ENCODE measurements around the gene OSBPL10. TPM values are rescaled to one million over a fixed set of nuclear protein-coding genes. Genes with fewer than 3 reads are reported as not detected.

Gene OSBPL10
- total RNA-seq, 2 experiments from 2014 or later = 65.7 to 170 TPM

GRCh38 chr3:31936420-31937060, 44.5 kb downstream of the OSBPL10 start:
- intact Hi-C loops (cut with micrococcal nuclease; ENCODE audit: unreplicated experiment) = no loop called here
- Histone ChIP-seq H3K4me1 (ENCODE audit: insufficient read depth, low read length, poor library complexity, severe bottlenecking) (peaks cover 99% of the 10 kb centered on the region), H3K4me3 (ENCODE audit: low read depth, low read length, poor library complexity, severe bottlenecking) (no peak overlapping the region), H3K9me2 (ENCODE audit: insufficient read depth, low read length) (no peaks in the 10 kb centered on the region), H3K27ac (ENCODE audit: low read depth, low read length, poor library complexity, severe bottlenecking) (peak overlapping the region; percentile 94), H4K20me1 (ENCODE audit: insufficient read depth, low read length) (no peaks in the 10 kb centered on the region), H3K79me2 (ENCODE audit: insufficient read depth, low read depth, low read length) (peaks cover 99% of the 10 kb centered on the region), H3K36me3 (ENCODE audit: insufficient read depth, low read length) (peaks cover 33% of the 10 kb centered on the region), H3K9me3 (ENCODE audit: low read length) (peaks cover 5% of the 10 kb centered on the region; the same call in 1 of the 2 replicates), H3K4me2 (ENCODE audit: low read length) (peak overlapping the region; percentile 75), H2AFZ (ENCODE audit: low read length) (no peak overlapping the region)
- no peak for DNase-seq (ENCODE audit: low spot score)
- BruUV-seq (replicated peaks) = no TSS peak
- ChIA-PET CTCF (ENCODE audit: unreplicated experiment) (no interaction called here), POLR2A (interaction anchor here (0.7 to 1.7 kb wide), 8 partner anchors 11 to 91 kb away, joined by 3 to 6 read pairs (median 4); no protein-coding TSS in a partner anchor)
- TF ChIP-seq, protein P1, sequence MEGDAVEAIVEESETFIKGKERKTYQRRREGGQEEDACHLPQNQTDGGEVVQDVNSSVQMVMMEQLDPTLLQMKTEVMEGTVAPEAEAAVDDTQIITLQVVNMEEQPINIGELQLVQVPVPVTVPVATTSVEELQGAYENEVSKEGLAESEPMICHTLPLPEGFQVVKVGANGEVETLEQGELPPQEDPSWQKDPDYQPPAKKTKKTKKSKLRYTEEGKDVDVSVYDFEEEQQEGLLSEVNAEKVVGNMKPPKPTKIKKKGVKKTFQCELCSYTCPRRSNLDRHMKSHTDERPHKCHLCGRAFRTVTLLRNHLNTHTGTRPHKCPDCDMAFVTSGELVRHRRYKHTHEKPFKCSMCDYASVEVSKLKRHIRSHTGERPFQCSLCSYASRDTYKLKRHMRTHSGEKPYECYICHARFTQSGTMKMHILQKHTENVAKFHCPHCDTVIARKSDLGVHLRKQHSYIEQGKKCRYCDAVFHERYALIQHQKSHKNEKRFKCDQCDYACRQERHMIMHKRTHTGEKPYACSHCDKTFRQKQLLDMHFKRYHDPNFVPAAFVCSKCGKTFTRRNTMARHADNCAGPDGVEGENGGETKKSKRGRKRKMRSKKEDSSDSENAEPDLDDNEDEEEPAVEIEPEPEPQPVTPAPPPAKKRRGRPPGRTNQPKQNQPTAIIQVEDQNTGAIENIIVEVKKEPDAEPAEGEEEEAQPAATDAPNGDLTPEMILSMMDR (conservative IDR thresholded peaks at IDR 0.05; ENCODE audit: low read length) = no peak
- TF ChIP-seq EZH2phosphoT487 (IDR thresholded peaks at IDR 0.05; ENCODE audit: borderline replicate concordance, low read depth, low read length) = no peak

- ChIA-PET POLR2A (interaction anchor here (0.8 to 2.6 kb wide), 9 partner anchors 11 to 36 kb away, joined by 3 to 22 read pairs (median 6); no protein-coding TSS in a partner anchor), CTCF (ENCODE audit: unreplicated experiment) (no interaction called here)
- Histone ChIP-seq H3K9me3 (ENCODE audit: low read length) (no peaks in the 10 kb centered on the region), H3K27ac (ENCODE audit: low read depth, low read length, poor library complexity, severe bottlenecking) (peak overlapping the region; percentile 94), H3K36me3 (ENCODE audit: insufficient read depth, low read length) (peaks cover 22% of the 10 kb centered on the region; the same call in 1 of the 2 replicates), H3K4me1 (ENCODE audit: insufficient read depth, low read length, poor library complexity, severe bottlenecking) (peaks cover 99% of the 10 kb centered on the region), H3K79me2 (ENCODE audit: insufficient read depth, low read depth, low read length) (peaks cover 98% of the 10 kb centered on the region), H3K4me2 (ENCODE audit: low read length) (peak overlapping the region; percentile 75), H4K20me1 (ENCODE audit: insufficient read depth, low read length) (no peaks in the 10 kb centered on the region), H3K4me3 (ENCODE audit: low read depth, low read length, poor library complexity, severe bottlenecking) (peak overlapping the region; percentile 50), H3K9me2 (ENCODE audit: insufficient read depth, low read length) (no peaks in the 10 kb centered on the region), H2AFZ (ENCODE audit: low read length) (no peak overlapping the region)
- no TSS peak for BruUV-seq (replicated peaks)
- no peak for DNase-seq (ENCODE audit: low spot score)
- intact Hi-C loops (cut with micrococcal nuclease; ENCODE audit: unreplicated experiment) = no loop called here
- TF ChIP-seq, protein P1 (conservative IDR thresholded peaks at IDR 0.05; ENCODE audit: low read length) = no peak
- TF ChIP-seq EZH2phosphoT487 (IDR thresholded peaks at IDR 0.05; ENCODE audit: borderline replicate concordance, low read depth, low read length) = no peak
Observed at GRCh38 chr3:31934866-31935265, 46.2 kb downstream of the OSBPL10 start.

DNA sequence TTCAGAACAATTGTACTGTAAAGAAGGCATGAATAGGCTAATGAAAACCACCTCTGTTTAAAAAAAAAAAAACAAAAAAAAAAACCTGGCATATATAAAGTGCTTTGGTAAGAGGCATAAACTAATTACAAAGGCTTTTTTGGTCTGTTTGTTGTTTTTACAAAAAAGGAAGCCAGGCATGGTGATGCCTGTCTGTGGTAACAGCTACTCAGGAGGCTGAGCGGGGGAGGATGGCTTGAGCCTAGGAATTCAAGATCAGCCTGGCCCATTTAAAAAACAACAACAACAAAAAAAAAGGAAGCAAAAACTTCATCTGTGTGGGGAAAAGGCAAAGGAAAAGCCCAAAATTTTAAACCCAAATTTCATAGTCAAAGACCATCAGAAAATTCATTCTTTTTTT, 47.0 kb downstream of the OSBPL10 start:
- Histone ChIP-seq H3K4me2 (ENCODE audit: low read length) (peak overlapping the region; percentile 75), H3K9me2 (ENCODE audit: insufficient read depth, low read length) (no peaks in the 10 kb centered on the region), H2AFZ (ENCODE audit: low read length) (no peak overlapping the region), H3K4me1 (ENCODE audit: insufficient read depth, low read length, poor library complexity, severe bottlenecking) (peaks cover 99% of the 10 kb centered on the region), H3K4me3 (ENCODE audit: low read depth, low read length, poor library complexity, severe bottlenecking) (peak overlapping the region; percentile 50), H3K9me3 (ENCODE audit: low read length) (no peaks in the 10 kb centered on the region), H3K79me2 (ENCODE audit: insufficient read depth, low read depth, low read length) (peaks cover 98% of the 10 kb centered on the region), H4K20me1 (ENCODE audit: insufficient read depth, low read length) (no peaks in the 10 kb centered on the region), H3K36me3 (ENCODE audit: insufficient read depth, low read length) (peaks cover 21% of the 10 kb centered on the region; the same call in 1 of the 2 replicates), H3K27ac (ENCODE audit: low read depth, low read length, poor library complexity, severe bottlenecking) (peak overlapping the region; percentile 94)
- POLR2A ChIA-PET = interaction anchor here (0.6 to 2.6 kb wide), 19 partner anchors 8 to 60 kb away, joined by 3 to 22 read pairs (median 6); no protein-coding TSS in a partner anchor
- TF ChIP-seq, protein P1 (conservative IDR thresholded peaks at IDR 0.05; ENCODE audit: low read length) = no peak
- no peak for TF ChIP-seq EZH2phosphoT487 (IDR thresholded peaks at IDR 0.05; ENCODE audit: borderline replicate concordance, low read depth, low read length)
- peak; percentile 66 for DNase-seq (ENCODE audit: low spot score)
- intact Hi-C loops (cut with micrococcal nuclease; ENCODE audit: unreplicated experiment) = no loop called here
- CTCF ChIA-PET (ENCODE audit: unreplicated experiment) = interaction anchor here (1.0 to 1.5 kb wide), 2 partner anchors 8 to 26 kb away, joined by 3 to 4 read pairs; no protein-coding TSS in a partner anchor
- BruUV-seq (replicated peaks) = no TSS peak
